ENCODE measurements around the gene SEC24D.

DNA sequence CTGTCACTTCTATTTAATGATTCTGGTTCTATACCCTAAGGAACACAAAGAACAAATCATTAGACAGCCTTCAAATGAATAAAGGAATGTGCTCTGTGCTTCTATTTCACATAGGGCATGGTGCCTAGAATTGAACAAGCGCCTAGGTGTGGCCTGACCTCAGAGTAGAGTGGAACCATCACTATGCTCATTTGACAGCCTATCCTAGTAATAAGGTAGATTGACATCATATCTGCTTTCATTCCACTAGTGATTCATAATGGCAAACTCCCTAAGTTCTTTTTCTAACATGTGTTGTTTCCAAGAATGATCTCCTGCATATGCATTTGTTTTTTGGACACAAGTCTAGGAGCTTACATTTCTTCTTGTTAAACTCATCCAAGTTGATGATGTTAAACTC is 114.2 kb downstream of the SEC24D start:
- TF ChIP-seq, protein P1, sequence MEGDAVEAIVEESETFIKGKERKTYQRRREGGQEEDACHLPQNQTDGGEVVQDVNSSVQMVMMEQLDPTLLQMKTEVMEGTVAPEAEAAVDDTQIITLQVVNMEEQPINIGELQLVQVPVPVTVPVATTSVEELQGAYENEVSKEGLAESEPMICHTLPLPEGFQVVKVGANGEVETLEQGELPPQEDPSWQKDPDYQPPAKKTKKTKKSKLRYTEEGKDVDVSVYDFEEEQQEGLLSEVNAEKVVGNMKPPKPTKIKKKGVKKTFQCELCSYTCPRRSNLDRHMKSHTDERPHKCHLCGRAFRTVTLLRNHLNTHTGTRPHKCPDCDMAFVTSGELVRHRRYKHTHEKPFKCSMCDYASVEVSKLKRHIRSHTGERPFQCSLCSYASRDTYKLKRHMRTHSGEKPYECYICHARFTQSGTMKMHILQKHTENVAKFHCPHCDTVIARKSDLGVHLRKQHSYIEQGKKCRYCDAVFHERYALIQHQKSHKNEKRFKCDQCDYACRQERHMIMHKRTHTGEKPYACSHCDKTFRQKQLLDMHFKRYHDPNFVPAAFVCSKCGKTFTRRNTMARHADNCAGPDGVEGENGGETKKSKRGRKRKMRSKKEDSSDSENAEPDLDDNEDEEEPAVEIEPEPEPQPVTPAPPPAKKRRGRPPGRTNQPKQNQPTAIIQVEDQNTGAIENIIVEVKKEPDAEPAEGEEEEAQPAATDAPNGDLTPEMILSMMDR (IDR thresholded peaks at IDR 0.05): no peak
- TF ChIP-seq POLR2A (IDR thresholded peaks at IDR 0.05) (no peak), POLR2AphosphoS5 (IDR thresholded peaks at IDR 0.05) (no peak)

Data from breast epithelium (tissue), 3 donors.